Muscle of leg (tissue), 11 donors: ENCODE data around the gene SRGAP2B. TPM values are rescaled to one million over a fixed set of nuclear protein-coding genes. Genes with fewer than 3 reads are reported as not detected.
"Not testable (repeated sequence)": the region's sequence is repeated elsewhere in the genome, so short reads cannot be mapped to it uniquely, and the experiment has no call there.

ENCODE experiments used
- DNase-seq: peaks from one replicate; pipeline ENCODE4 v3.0.0; 2013
- H3K27ac ChIP-seq: one replicate; pipeline ENCODE4 v1.5.1; 2013; ENCODE audit warnings: mild to moderate bottlenecking, low read length, control low read depth
- H3K27me3 ChIP-seq: one replicate; pipeline ENCODE4 v1.6.1; 2013; ENCODE audit warnings: low read length; ENCODE audit not compliant: control insufficient read depth, insufficient read depth
- H3K36me3 ChIP-seq: one replicate; pipeline ENCODE4 v1.6.1; 2013; ENCODE audit warnings: low read length; ENCODE audit not compliant: control insufficient read depth, insufficient read depth
- H3K4me1 ChIP-seq: one replicate; pipeline ENCODE4 v1.6.1; 2013; ENCODE audit warnings: low read length; ENCODE audit not compliant: control insufficient read depth, insufficient read depth
- H3K4me3 ChIP-seq: one replicate; pipeline ENCODE4 v1.5.1; 2013; ENCODE audit warnings: low read length, control low read depth
- H3K9me3 ChIP-seq: replicated peaks from 2 replicates; pipeline ENCODE4 v1.6.1; 2013; ENCODE audit warnings: low read depth, low read length; ENCODE audit not compliant: control insufficient read depth
- WGBS: methylation state at CpG from one replicate; pipeline ENCODE4 v1.1.5; 2013; ENCODE audit warnings: missing lambda C conversion rate; ENCODE audit not compliant: insufficient coverage; 5-methylcytosine and 5-hydroxymethylcytosine counted together
- polyA plus RNA-seq, 8 donors: library from polyadenylated mRNA; unstranded; fragments of 120-200 nt; gene quantifications; one replicate each; pipeline versions ENCODE4 v1.2.1 to v1.2.3, GENCODE V29; 2013; ENCODE audit warnings: inconsistent platforms in 1 of 8, low replicate concordance in 1 of 8; ENCODE audit not compliant: insufficient read length in 8 of 8, insufficient read depth in 1 of 8
- total RNA-seq: library from RNA; stranded (reverse); fragments of 120-200 nt; gene quantifications from one replicate; pipeline ENCODE4 v1.2.4, GENCODE V29; 2013

Gene SRGAP2B
- total and polyA plus RNA-seq, 9 donors, result 21.4 to 49.3 (median 32.9) TPM

DNA sequence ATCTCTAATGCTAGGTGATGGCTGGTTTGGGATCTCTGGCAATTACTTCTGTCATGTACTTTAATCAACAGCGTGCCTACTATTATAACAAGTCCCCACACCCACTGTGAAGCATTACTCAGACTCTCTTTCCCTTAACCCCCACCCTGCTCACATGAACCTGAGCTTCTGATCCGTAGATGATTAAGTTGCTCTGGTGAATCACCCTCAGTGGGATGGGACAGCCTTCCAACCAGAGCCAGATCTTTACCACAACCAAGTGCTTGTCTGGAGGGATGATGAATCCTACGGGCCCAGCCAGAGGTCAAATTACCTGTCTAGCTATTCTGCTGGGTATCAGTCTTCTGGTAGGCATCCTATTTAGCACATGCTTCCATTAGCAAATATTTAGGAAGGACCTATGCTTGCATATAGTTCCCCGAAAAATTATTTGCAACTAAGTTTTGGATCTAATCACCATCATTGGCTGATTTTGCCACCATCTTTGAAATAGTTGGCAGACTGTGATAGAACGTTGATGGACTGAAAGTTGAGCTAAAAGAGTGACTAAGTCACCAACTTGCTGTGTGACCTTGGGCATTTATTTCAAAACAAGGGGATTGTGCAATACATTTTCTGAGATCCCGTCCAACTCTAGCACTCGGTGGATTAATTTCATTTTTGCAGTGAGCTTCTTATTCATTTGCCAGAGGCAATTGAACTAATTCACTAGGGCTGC is 27.4 kb upstream of the SRGAP2B start:
- H3K9me3 ChIP-seq, DNase-seq, H3K27ac ChIP-seq, H3K4me3 ChIP-seq, H3K4me1 ChIP-seq, H3K36me3 ChIP-seq, H3K27me3 ChIP-seq: not testable (repeated sequence)
- no CpG with 5 or more reads among the region's 7 CpGs for WGBS

DNA sequence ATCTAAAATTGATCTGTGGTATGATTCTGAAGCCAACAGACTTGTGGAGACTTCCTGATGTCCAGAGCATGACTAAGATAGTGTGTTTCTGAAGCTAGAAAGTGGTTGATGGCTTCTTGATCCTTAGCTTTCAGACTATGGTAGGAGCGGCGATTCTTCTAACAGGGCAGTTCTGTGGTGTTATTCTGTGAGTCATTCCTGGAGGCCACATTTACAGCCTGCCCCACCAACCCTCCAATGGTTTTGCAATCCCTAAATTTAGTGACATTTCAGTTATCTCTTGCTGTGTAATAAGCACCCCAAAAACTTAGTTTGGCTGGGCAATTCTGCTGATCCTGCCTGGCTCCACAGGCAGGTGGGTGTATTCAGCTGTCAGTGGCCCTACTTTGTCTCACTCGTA is 24.7 kb upstream of the SRGAP2B start:
- H3K4me3 ChIP-seq, H3K27ac ChIP-seq, DNase-seq, H3K27me3 ChIP-seq, H3K4me1 ChIP-seq, H3K9me3 ChIP-seq, H3K36me3 ChIP-seq: not testable (repeated sequence)
- WGBS, result no CpG with 5 or more reads among the region's 3 CpGs

DNA sequence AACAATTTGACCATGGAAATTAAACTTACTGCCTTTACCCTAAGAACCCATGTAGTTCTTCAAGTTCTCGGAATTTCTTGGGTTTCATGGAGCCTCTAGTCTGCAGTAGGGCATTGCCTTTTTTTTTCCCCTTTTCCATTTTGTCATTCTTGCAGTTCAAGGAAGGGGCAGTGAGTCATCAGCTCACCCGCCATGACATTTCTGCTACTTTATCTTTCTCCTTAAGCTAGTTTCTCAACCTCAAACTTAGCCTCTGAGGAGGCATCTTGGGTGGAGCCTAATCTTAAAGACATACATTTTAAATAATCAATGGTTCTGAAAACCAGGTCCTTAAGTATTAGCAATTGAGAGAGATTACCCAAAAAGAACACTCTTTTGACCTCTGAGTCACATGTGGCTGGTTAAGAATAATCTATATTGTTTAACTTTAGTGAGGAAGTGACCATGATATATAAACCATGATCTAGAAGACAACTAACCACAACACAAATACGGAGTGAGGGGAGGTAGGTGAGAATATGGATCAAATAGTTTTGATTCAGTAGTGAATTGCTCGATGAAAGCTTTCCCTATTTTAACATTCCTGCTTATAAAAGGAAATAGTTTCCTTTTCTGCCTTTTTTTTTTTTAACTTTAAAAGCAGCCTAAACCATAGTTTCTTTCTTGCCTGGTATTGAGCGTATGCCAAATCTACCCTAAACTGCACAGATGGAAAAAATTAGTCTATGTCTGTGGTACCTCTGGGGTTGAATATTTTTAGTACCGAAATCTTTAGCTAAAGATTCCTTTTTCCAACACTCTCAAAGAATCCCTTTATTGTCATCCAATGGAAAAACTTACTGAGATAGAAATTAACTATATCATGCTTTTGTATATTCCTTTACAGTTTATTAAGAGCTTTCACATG is 20.7 kb upstream of the SRGAP2B start:
- not testable (repeated sequence) for H3K4me3 ChIP-seq

DNA sequence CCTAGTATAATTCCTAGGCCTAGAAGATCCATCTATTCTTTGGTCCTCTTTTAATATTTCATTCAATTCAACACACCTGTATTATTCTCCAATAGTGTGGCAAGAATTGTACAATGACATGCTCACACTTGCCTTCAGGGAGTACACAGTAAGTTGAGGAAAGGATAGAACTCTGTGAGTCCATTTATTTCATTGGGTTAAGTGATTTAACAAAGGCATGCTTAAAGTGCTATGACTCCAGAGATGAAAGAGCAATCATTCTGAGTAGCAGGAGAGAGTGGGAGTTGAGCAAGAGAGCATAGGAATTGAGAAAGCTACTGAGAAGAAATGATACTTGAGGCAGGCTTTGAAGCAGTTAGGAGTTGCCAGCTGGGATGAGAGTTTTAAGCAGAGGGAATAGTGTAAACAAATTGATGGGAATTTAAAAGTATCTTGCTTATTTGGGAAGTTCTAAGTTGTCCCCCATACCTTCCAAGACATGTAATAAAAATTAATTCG is 19.5 kb upstream of the SRGAP2B start:
- H3K27ac ChIP-seq, H3K36me3 ChIP-seq, H3K9me3 ChIP-seq, H3K4me3 ChIP-seq, DNase-seq, H3K27me3 ChIP-seq, H3K4me1 ChIP-seq: not testable (repeated sequence)
- no CpG with 5 or more reads among the region's 1 CpG for whole genome bisulfite sequencing

More for the DNA sequence above, 20.7 kb upstream of the SRGAP2B start:
- not testable (repeated sequence) for H3K36me3 ChIP-seq, DNase-seq, H3K4me1 ChIP-seq, H3K27ac ChIP-seq, H3K9me3 ChIP-seq, H3K27me3 ChIP-seq
- no CpG with 5 or more reads among the region's 6 CpGs for WGBS

DNA sequence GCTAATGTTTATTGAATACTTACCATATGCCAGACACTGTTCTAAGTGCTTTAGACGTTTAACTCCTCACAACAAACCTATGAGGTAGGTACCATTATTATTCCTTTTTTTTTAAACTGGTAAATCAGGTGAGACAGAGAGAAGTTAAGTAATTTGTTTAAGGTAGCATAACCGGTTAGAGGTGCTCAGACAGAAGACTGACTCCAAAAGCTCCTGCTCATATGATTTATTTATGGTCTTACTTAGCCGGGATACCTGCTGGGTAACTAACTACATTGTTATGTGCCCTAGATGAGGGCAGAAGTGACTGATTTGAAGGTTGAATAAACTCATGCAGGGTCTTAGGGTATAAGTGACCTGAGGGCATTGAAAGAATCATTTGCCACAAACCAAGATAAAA is 17.6 kb upstream of the SRGAP2B start:
- H3K9me3 ChIP-seq, DNase-seq, H3K27ac ChIP-seq, H3K4me1 ChIP-seq, H3K4me3 ChIP-seq, H3K27me3 ChIP-seq, H3K36me3 ChIP-seq: not testable (repeated sequence)
- no CpG with 5 or more reads among the region's 3 CpGs for WGBS

DNA sequence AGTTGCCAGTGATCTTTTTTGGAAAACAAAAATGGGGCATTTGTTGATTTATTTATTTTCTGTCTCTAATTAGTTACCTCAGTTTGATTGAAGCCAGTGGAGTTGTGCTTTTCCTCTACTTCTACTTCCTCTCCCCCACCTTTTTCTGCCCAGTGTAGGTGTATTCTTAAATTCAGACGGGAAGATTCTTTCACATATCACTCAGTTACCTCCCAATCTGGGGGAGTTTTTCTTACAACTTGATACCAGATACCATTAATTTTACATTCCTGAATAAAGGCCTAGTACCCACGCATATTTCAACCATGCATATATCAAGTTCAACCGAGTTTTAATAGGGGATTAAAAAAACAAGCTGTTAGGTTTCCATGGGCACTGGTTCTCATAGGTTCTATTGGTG is 16.5 kb upstream of the SRGAP2B start:
- not testable (repeated sequence) for H3K27me3 ChIP-seq, H3K4me3 ChIP-seq, H3K4me1 ChIP-seq, H3K9me3 ChIP-seq, DNase-seq, H3K36me3 ChIP-seq, H3K27ac ChIP-seq
- no CpG with 5 or more reads among the region's 3 CpGs for WGBS

DNA sequence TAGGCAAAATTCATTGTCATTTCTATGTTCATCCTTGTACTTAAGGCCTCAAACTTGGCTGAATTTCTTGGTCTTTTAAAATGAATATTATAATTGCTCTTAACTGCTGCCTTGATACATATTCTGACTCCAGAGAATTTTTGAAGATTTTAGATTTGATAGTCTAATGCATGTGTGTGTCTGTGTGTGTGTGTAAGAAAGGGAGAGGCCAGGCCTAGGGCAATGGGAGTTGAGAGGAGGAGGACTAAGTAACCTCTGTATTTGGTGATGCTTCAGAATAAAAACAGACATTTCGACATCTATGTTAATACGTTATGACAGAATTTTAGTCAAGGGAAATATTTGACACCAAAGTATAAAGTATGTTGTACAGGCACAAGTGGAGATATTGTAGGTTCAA is 8.2 kb upstream of the SRGAP2B start:
- H3K4me3 ChIP-seq, result not testable (repeated sequence)

DNA sequence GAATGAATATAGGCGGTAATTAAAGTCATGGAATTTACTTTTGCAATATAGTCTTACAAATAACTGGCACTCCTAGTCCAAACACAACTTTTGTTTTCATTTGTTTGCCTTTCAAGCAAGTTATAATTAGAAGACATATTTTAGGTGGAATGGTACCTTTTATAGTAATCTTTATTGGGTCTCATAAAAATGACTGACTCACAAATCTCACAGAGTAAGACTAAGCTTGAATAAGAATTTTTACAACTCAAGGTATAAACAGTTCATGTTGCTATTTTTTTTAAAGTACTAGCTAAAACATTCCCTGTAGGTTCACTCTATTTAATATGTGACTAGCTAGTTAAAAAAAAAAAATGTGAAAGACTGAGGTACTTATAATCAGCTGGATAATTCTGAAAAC is 6.6 kb upstream of the SRGAP2B start:
- DNase-seq, H3K36me3 ChIP-seq, H3K4me1 ChIP-seq, H3K27me3 ChIP-seq, H3K27ac ChIP-seq, H3K4me3 ChIP-seq, H3K9me3 ChIP-seq: not testable (repeated sequence)
- WGBS, result no CpG with 5 or more reads among the region's 1 CpG

More for the DNA sequence above, 8.2 kb upstream of the SRGAP2B start:
- not testable (repeated sequence) for H3K27me3 ChIP-seq, H3K4me1 ChIP-seq, H3K27ac ChIP-seq, H3K36me3 ChIP-seq, H3K9me3 ChIP-seq, DNase-seq
- WGBS, result no CpG with 5 or more reads among the region's 2 CpGs

DNA sequence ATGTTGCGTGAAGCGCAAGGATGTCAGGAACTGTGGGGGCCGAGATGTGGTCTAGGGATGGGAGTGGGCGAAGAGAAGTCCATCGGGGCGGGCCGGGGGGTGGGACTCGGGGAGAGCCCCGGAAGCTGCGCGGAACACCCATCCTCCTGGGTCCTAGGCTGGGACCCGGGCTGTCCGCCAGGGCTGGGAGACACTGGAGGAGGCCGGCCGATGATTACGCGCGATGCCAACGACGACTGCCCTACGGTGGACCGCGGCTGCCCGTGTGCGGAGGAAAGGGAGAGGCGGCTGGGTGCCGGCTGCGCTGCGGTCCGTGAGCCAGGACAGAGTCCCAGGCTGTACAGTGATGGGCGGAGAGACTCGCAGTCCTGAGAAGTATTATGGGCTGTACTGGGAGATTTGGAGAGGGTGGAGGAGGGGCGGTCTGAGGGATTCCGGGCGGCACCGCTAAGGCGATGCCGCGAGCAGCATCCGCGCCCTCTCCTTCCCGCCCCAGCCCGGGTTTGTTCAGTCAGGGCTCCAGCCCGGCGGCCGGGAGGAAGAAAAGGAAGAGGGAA is 395 bp downstream of the SRGAP2B start:
- WGBS, result no CpG with 5 or more reads among the region's 46 CpGs
- DNase-seq, H3K4me3 ChIP-seq, H3K4me1 ChIP-seq, H3K36me3 ChIP-seq, H3K9me3 ChIP-seq, H3K27me3 ChIP-seq: not testable (repeated sequence)
- H3K27ac ChIP-seq, result peak overlapping the region; percentile 65

DNA sequence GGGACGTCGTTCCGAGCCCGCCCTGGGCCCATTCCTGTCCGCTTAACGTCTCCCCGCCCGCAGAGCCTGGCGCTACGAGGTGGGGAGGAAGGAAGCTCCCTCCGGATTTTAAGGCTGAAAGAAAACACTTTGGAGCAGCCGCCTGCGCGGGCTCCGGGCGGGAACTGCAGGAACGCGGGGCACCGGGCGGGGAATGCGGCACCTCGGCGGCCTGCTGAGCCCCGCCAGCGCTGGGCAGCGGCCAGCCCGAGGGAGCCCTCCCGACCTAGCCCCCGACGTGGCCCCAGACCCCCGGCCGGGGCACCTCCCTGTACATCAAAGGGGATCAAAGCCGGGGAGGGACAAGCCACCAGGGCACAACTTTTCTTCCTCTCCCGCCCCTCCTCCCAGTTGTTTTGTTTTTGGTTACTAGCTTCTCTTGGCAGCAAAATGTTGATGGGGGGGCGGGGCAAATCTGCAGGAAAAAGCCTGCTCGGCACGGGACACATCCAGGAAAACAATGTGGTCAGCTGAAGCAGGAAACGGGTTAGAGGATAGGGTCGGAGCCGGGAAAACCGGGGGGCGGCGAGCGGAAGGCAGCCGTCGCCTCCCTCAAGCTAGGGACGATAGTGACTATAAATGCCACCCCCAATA is 1.5 kb downstream of the SRGAP2B start:
- peak overlapping the region; percentile 17 for H3K4me3 ChIP-seq
- WGBS, result 3% methylated on average over 6 of the region's 47 CpGs
- H3K27me3 ChIP-seq, H3K27ac ChIP-seq, H3K9me3 ChIP-seq, H3K4me1 ChIP-seq, H3K36me3 ChIP-seq: not testable (repeated sequence)
- peak; percentile 3 for DNase-seq
